Right lobe of liver (tissue), 6 donors: ENCODE measurements around the gene RCBTB2. TPM values are rescaled to one million over a fixed set of nuclear protein-coding genes. Genes with fewer than 3 reads are reported as not detected.

Experiments
- ATAC-seq, 4 donors: fragments of 200-7000 bp; cut with Tn5 transposase; one replicate each; pipeline ENCODE4 v1.9.1; 2020; ENCODE audit warnings: mild to moderate bottlenecking in 4 of 4, moderate library complexity in 4 of 4
- DNase-seq, 3 donors: peaks; one replicate each; pipeline ENCODE4 v3.0.0-alpha.2; 2020
- H3K27ac ChIP-seq, 3 donors: fragments of 200-600 bp; one replicate each; pipeline ENCODE4 v1.8.0; 2022
- H3K27me3 ChIP-seq, 2 donors: fragments of 200-600 bp; one replicate each; pipeline ENCODE4 v1.8.0; 2022
- H3K36me3 ChIP-seq, 4 donors: fragments of 200-600 bp; sonication (generic) in 1 of 4; one replicate each; pipeline versions ENCODE4 v1.5.1 to v1.8.0; 2017 to 2022; ENCODE audit warnings: control low read depth in 1 of 4
- H3K4me1 ChIP-seq, 4 donors: fragments of 200-600 bp; sonication (generic) in 1 of 4; one replicate each; pipeline versions ENCODE4 v1.5.1 to v1.8.0; 2017 to 2022; ENCODE audit warnings: control low read depth in 1 of 4
- H3K4me3 ChIP-seq, 3 donors: fragments of 200-600 bp; one replicate each; pipeline ENCODE4 v1.8.0; 2022
- H3K9me3 ChIP-seq, 4 donors: fragments of 200-600 bp; sonication (generic) in 1 of 4; one replicate each; pipeline versions ENCODE4 v1.5.1 to v1.8.0; 2017 to 2022; ENCODE audit warnings: control low read depth in 1 of 4
- CTCF ChIP-seq, 4 donors: fragments of 200-600 bp in 3 of 4; fragments of 450-650 bp in 1 of 4; IDR thresholded peaks; one replicate each; pipeline versions ENCODE4 v1.5.1 to v1.8.0; 2016 to 2022; ENCODE audit warnings: antibody characterized with exemption in 4 of 4, mild to moderate bottlenecking in 2 of 4
- POLR2A ChIP-seq: fragments of 450-650 bp; IDR thresholded peaks from one replicate; pipeline ENCODE4 v1.6.1; 2017; ENCODE audit warnings: antibody characterized with exemption, mild to moderate bottlenecking
- WGBS: methylation state at CpG from one replicate; pipeline ENCODE4 v1.1.6; 2018; ENCODE audit warnings: low coverage, low lambda C conversion rate; ENCODE audit not compliant: insufficient coverage; ENCODE audit errors: missing lambda C conversion rate; 5-methylcytosine and 5-hydroxymethylcytosine counted together
- intact Hi-C, 2 donors: fragments of 100-400 bp; cut with DNase I; formaldehyde crosslinking; loops; one replicate each; pipeline versions ENCODE4 v1.11.2 to v1.14.1; 2022
- total RNA-seq, 6 experiments: library from RNA; depleted of rRNA in 2 of 6; stranded (reverse); fragments of >200 nt in 2 of 6; fragmentation: NEBNext Ultra II Directional in 3 of 6; extraction: Animal tissue kit (Norgen Biotek cat#: 25700) in 3 of 6; gene quantifications; one replicate each; pipeline versions ENCODE4 v1.1.0 to v1.2.4, GENCODE V29; 2016 to 2023
- donor health status: DM: no; HTN: yes; CAD: no.
- donor health status: DM: no; HTN: no; CAD: no.
- donor health status: DM: no; HTN: no; CAD: no.
- donor health status: DM: no; HTN: yes; CAD: no.
- donor health status: DM: no; HTN: yes; CAD: no.

The RCBTB2 gene
- total RNA-seq, 6 experiments from 2014 or later = 2.6 to 7.5 (median 4.8) TPM

GRCh38 chr13:48506092-48506701 lies 26.7 kb downstream of the RCBTB2 start:
- no peak for TF ChIP-seq POLR2A
- TF ChIP-seq CTCF (IDR thresholded peaks at IDR 0.05) = no peak
- no peak overlapping the region for H3K4me3 ChIP-seq
- intact Hi-C loops = no loop called here

DNA sequence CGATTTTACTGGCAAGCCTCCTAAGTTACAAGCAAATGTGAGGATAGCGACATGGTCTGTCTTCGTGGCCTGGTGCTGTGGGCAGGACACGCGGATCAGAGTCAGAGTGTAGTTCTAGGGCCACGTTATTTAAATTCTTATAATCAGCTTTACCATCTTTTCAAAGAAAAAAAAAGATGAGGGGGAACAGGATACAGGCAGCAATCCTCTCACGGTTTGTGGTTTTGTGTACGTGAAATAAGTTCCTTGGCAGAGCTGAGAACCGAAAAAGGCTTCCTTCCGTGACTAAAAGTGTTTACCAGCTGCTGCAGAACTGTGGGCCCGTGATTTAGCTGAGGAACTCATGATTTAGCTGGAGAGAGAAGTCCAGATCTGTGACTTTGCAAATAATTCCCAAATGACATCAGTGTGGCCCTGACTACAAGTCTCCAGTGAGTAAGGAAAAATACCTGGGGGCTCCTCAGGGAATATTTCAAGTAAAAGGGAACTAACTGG lies 27.2 kb downstream of the RCBTB2 start:
- no peaks in the 10 kb centered on the region for H3K36me3 ChIP-seq
- peak overlapping the region; percentile 24 to 56 (median 34) for H3K27ac ChIP-seq
- WGBS = 62% methylated on average over 11 of the region's 11 CpGs
- no peak for TF ChIP-seq POLR2A
- no peak for TF ChIP-seq CTCF (IDR thresholded peaks at IDR 0.05)
- no peak overlapping the region for H3K4me3 ChIP-seq
- peak; percentile 55 to 66 (median 60) for ATAC-seq
- H3K9me3 ChIP-seq = no peaks in the 10 kb centered on the region
- H3K4me1 ChIP-seq = no peaks in the 10 kb centered on the region
- H3K27me3 ChIP-seq = no peaks in the 10 kb centered on the region
- DNase-seq = no peak
- intact Hi-C loops = no loop called here

More at GRCh38 chr13:48506092-48506701, 26.7 kb downstream of the RCBTB2 start:
- ATAC-seq (peak; percentile 18 to 49 (median 24)), DNase-seq (peak in 1 of 3 donors; percentile 60)
- H3K27ac ChIP-seq = peak overlapping the region; percentile 24 to 56 (median 34)
- no peaks in the 10 kb centered on the region for H3K36me3 ChIP-seq
- no peaks in the 10 kb centered on the region for H3K27me3 ChIP-seq
- 66% methylated on average over 10 of the region's 14 CpGs for WGBS
- H3K9me3 ChIP-seq = no peaks in the 10 kb centered on the region
- no peaks in the 10 kb centered on the region for H3K4me1 ChIP-seq

DNA sequence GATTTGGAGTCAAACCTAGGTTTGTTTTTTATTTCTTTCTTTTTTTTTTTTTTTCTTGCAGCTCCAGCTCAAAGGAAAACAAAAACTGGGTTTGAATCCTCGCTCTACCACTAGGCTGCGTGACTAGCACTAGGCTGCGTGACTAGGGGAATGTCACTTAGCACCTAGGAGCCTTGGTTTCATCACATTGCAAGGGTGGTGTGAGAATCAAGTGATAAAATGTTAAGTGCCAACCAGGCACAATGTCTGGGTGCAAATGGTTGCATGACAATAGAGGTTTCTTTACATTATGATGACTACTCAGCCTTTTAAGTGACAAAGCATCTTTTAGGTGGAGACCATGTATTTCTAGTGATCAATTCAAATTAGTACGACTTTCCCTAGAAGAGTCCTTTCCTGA lies 27.9 kb downstream of the RCBTB2 start:
- no peak for TF ChIP-seq CTCF (IDR thresholded peaks at IDR 0.05)
- TF ChIP-seq POLR2A = no peak
- H3K27me3 ChIP-seq = no peaks in the 10 kb centered on the region
- 81% methylated on average over 4 of the region's 4 CpGs for WGBS
- no peaks in the 10 kb centered on the region for H3K36me3 ChIP-seq
- intact Hi-C loops = no loop called here
- H3K27ac ChIP-seq = peak overlapping the region in 2 of 3 donors; percentile 34 to 46
- no peaks in the 10 kb centered on the region for H3K9me3 ChIP-seq
- H3K4me1 ChIP-seq = no peaks in the 10 kb centered on the region
- DNase-seq (no peak), ATAC-seq (peak in 1 of 4 donors; percentile 13)
- H3K4me3 ChIP-seq = no peak overlapping the region

DNA sequence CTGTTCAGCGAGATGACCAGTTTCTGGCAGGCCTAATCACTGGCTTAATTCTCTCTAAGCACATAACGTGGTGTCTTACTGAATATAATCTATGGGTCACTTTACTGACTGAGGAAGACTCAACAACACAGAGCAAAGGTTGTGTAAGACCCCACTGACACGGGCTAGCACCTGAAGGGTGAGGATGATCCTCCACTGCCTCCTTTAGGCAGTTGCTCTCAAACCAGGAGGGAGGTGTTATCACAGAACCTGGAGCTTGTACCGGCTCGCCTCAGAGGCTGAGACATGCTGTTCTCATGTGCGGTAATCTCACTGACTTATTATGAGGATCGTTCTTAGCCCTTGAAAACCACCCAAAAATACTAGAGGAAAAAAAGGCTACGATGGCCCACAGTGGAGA lies 28.3 kb downstream of the RCBTB2 start:
- no peak for TF ChIP-seq CTCF (IDR thresholded peaks at IDR 0.05)
- TF ChIP-seq POLR2A = no peak
- 87% methylated on average over 7 of the region's 8 CpGs for WGBS
- Histone ChIP-seq H3K4me3 (no peak overlapping the region), H3K4me1 (no peaks in the 10 kb centered on the region), H3K9me3 (no peaks in the 10 kb centered on the region), H3K36me3 (no peaks in the 10 kb centered on the region), H3K27me3 (no peaks in the 10 kb centered on the region), H3K27ac (peak overlapping the region in 1 of 3 donors; percentile 46)
- DNase-seq (no peak), ATAC-seq (no peak)
- intact Hi-C loops = no loop called here
